Uterus (tissue), 2 donors: ENCODE results near the gene ATF7.

ENCODE experiments used
- CTCF ChIP-seq, 4 experiments: fragments of 200-600 bp in 2 of 4; fragments of 450-650 bp in 2 of 4; sonication (generic) in 2 of 4; IDR thresholded peaks; one replicate each; pipeline ENCODE4 v1.5.1; 2016 to 2019; ENCODE audit warnings: antibody characterized with exemption in 4 of 4, mild to moderate bottlenecking in 2 of 4, moderate library complexity in 1 of 4
- POLR2A ChIP-seq, 2 donors: fragments of 450-650 bp; IDR thresholded peaks; one replicate each; pipeline ENCODE4 v1.6.1; 2016; ENCODE audit warnings: antibody characterized with exemption in 2 of 2, mild to moderate bottlenecking in 1 of 2, moderate library complexity in 1 of 2

DNA sequence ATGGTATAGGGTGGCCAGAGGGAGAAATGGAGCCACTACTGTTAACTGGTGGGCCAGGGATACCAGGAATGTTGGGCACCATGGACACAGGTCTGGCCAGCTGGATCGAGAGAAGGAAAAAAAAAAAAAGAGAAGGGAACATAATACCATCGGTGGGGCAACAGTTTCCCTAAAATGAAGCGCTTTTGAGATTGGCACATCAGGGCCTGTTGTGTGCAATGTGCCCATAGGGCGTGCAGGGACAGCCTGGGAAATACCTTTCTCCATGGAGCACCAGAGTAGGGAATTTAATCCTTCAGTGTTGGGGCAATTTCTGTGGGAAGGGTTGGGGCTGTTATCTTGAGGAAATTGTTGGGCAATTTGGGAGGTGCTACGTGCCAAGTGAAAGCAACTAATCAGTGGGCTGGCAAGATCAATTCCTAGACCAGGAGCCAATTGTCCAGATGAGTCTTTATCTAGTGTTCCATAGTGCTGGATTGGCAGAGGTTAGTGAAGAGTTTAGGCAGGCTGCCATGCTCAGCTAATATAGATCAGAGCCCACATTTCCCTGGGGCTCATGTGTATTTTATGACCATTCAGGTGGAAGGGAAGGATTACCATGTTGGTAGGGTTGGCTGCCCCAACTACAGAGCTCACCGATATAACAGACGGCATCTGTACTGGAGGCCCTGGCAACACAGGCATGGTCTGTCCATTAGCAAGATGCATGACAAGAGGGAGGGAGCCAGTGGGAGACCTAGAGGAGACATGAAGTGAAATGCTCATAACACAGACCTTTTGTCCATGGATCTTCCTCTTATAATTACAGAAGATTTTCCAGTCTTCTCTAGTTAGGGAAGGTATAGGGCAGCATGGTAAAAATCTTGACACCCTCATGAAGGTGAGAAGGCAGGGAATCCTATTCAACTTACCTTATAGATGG, 93.4 kb downstream of the ATF7 start:
- TF ChIP-seq POLR2A (IDR thresholded peaks at IDR 0.05) (no peak), CTCF (IDR thresholded peaks at IDR 0.05) (no peak)
